ENCODE measurements around the gene IMPACT. TPM values are rescaled to one million over a fixed set of nuclear protein-coding genes. Genes with fewer than 3 reads are reported as not detected.

The IMPACT gene
- total and polyA plus RNA-seq, 2 donors (not counting 1 experiment from before 2014, with no cell fraction given), result 5.0 to 11.1 TPM

- Histone ChIP-seq H3K4me1 (ENCODE audit: control insufficient read depth in 2 of 2, insufficient read depth in 2 of 2, low read length in 2 of 2) (peaks cover 4 to 6% of the 10 kb centered on the region in 2 donors), H3K27me3 (replicated peaks in 1 of 4; ENCODE audit: control extremely low read depth in 1 of 4, control insufficient read depth in 3 of 4, insufficient read depth in 4 of 4, low read length in 3 of 4) (no peaks in the 10 kb centered on the region), H3K79me2 (ENCODE audit: control insufficient read depth, insufficient read depth, low read length) (no peaks in the 10 kb centered on the region), H3K36me3 (replicated peaks in 1 of 2; ENCODE audit: control extremely low read depth in 1 of 2, control insufficient read depth in 1 of 2, extremely low read depth in 1 of 2, insufficient read depth in 2 of 2, low read length in 1 of 2) (peaks cover 8 to 39% of the 10 kb centered on the region in 2 experiments), H4K20me1 (ENCODE audit: control insufficient read depth, insufficient read depth, low read length, poor library complexity, severe bottlenecking) (no peaks in the 10 kb centered on the region), H3K9me3 (ENCODE audit: control extremely low read depth in 1 of 3, control insufficient read depth in 2 of 3, insufficient read depth in 1 of 3, low read length in 2 of 3) (no peaks in the 10 kb centered on the region), H3K4me3 (ENCODE audit: control extremely low read depth in 1 of 5, extremely low read depth in 1 of 5, insufficient read depth in 1 of 5, low read depth in 2 of 5, low read length in 4 of 5) (no peak overlapping the region), H3K4me2 (replicated peaks; ENCODE audit: low read depth, low read length, poor library complexity, severe bottlenecking) (no peak overlapping the region), H3K9ac (ENCODE audit: low read length) (no peak overlapping the region), H3K27ac (ENCODE audit: low read length in 2 of 2) (no peak overlapping the region), H2AFZ (ENCODE audit: insufficient read depth, low read depth, low read length, poor library complexity, severe bottlenecking) (no peak overlapping the region)
- ChIA-PET CTCF (interaction anchor here (0.7 kb wide), 1 partner anchor 42 kb away, joined by 3 read pairs; no protein-coding TSS in a partner anchor), POLR2A (no interaction called here)
- Mint-ChIP-seq H3K4me3 (no peak overlapping the region), H3K4me1 (peaks cover 8% of the 10 kb centered on the region), H3K27me3 (no peaks in the 10 kb centered on the region), H3K27ac (no peak overlapping the region), H3K9me3 (ENCODE audit: insufficient read depth) (no peaks in the 10 kb centered on the region)
- no peak for TF ChIP-seq EZH2 (IDR thresholded peaks at IDR 0.05; ENCODE audit: borderline replicate concordance, insufficient read depth, low read depth, low read length, poor library complexity, severe bottlenecking)
- no peak for TF ChIP-seq CTCF (IDR thresholded peaks at IDR 0.05)
- ATAC-seq (ENCODE audit: low read depth) (no peak), DNase-seq (no peak)
- no CpG with 5 or more reads among the region's 1 CpG for WGBS (ENCODE audit: insufficient coverage)
- intact Hi-C loops (cut with micrococcal nuclease), result no loop called here
Measured at GRCh38 chr18:24446953-24447538, 20.6 kb downstream of the IMPACT start.

DNA sequence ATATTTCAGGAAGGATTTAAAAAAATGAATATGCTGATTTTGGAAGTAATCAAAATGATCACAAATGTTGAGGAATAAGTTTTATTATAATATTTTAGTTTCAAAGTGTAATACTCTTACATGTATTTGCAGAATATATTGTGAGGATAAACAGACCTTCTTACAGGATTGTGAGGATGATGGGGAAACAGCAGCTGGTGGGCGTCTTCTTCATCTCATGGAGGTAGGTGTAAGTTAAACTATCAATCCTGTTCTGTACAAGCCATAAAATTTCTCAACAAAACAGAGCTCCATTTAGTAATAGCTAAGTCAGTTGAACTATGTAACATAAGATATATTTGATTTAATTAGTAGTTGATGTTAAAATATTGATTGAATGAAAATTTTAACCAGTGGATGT lies 21.5 kb downstream of the IMPACT start:
- no peak overlapping the region for H2AFZ ChIP-seq (ENCODE audit: insufficient read depth, low read depth, low read length, poor library complexity, severe bottlenecking)
- no peak overlapping the region for H3K4me2 ChIP-seq (replicated peaks; ENCODE audit: low read depth, low read length, poor library complexity, severe bottlenecking)
- no peaks in the 10 kb centered on the region for H3K27me3 Mint-ChIP-seq
- POLR2A ChIA-PET, result no interaction called here
- H4K20me1 ChIP-seq (ENCODE audit: control insufficient read depth, insufficient read depth, low read length, poor library complexity, severe bottlenecking), result no peaks in the 10 kb centered on the region
- H3K9me3 Mint-ChIP-seq (ENCODE audit: insufficient read depth), result no peaks in the 10 kb centered on the region
- no CpG with 5 or more reads among the region's 1 CpG for WGBS (ENCODE audit: insufficient coverage)
- DNase-seq, result no peak
- no peak overlapping the region for H3K4me3 ChIP-seq (ENCODE audit: control extremely low read depth in 1 of 5, extremely low read depth in 1 of 5, insufficient read depth in 1 of 5, low read depth in 2 of 5, low read length in 4 of 5)
- H3K9ac ChIP-seq (ENCODE audit: low read length), result no peak overlapping the region
- H3K4me1 Mint-ChIP-seq, result peaks cover 8% of the 10 kb centered on the region
- no peaks in the 10 kb centered on the region for H3K9me3 ChIP-seq (ENCODE audit: control extremely low read depth in 1 of 3, control insufficient read depth in 2 of 3, insufficient read depth in 1 of 3, low read length in 2 of 3)
- TF ChIP-seq CTCF (IDR thresholded peaks at IDR 0.05) (no peak), EZH2 (IDR thresholded peaks at IDR 0.05; ENCODE audit: borderline replicate concordance, insufficient read depth, low read depth, low read length, poor library complexity, severe bottlenecking) (no peak)
- no peak for ATAC-seq (ENCODE audit: low read depth)
- peaks cover 4 to 6% of the 10 kb centered on the region in 2 donors for H3K4me1 ChIP-seq (ENCODE audit: control insufficient read depth in 2 of 2, insufficient read depth in 2 of 2, low read length in 2 of 2)
- no peaks in the 10 kb centered on the region for H3K79me2 ChIP-seq (ENCODE audit: control insufficient read depth, insufficient read depth, low read length)
- H3K4me3 Mint-ChIP-seq, result no peak overlapping the region
- H3K27ac ChIP-seq (ENCODE audit: low read length in 2 of 2), result no peak overlapping the region
- H3K27ac Mint-ChIP-seq, result no peak overlapping the region
- H3K36me3 ChIP-seq (replicated peaks in 1 of 2; ENCODE audit: control extremely low read depth in 1 of 2, control insufficient read depth in 1 of 2, extremely low read depth in 1 of 2, insufficient read depth in 2 of 2, low read length in 1 of 2), result peaks cover 8 to 39% of the 10 kb centered on the region in 2 experiments
- CTCF ChIA-PET, result no interaction called here
- intact Hi-C loops (cut with micrococcal nuclease), result no loop called here
- no peaks in the 10 kb centered on the region for H3K27me3 ChIP-seq (replicated peaks in 1 of 4; ENCODE audit: control extremely low read depth in 1 of 4, control insufficient read depth in 3 of 4, insufficient read depth in 4 of 4, low read length in 3 of 4)
